Putamen (tissue), 1 donor: ENCODE measurements around the gene ACOT7.

Experiments
- DNase-seq: peaks from one replicate; pipeline ENCODE4 v3.0.0-alpha.2; 2016; ENCODE audit warnings: low spot score

The ACOT7 gene

DNA sequence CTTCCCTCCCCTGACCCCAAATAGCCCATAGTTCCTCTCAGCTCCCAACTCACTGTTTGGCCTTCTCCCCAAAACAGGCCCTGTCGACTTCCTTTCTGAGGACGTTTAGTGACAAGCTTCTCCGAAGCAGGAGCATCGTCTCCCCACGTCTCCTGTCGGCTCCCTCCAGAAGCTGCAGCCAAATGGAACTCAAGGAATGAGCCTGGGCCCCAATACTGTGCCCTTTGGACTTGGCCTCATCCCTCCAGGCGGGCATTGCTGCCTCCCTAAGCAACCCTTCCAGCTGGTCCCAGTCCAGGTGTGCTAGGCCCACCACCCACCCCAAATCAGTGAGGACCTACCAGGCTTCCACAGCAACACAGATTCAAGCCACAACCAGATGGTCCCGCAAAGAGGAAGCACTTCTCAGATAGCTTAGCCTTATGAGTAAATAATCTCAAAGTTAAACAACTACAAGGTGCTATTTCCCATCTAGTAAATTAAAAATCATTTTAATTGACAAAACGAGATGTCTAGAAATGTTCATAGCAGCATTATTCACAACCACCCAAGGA is 33.0 kb downstream of the ACOT7 start:
- no peak for DNase-seq

DNA sequence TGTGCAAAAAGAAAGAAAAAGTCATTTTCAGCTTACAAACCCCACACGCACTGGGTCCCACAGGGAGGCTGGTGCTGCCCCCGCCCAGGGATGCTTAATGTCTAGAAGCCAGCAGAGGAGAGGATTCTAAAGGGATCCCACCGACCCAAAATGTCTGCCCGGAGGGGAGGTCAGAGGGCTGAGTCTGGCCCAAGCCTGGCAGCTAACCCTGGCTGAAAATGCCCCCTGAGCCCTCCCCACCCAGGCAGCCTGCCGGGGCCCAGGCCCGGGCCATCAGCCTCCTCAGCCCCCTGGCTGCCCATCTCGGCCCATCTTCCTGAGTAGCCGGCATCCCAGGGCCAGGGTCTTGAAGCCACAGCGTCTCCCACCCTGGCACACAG is 33.5 kb downstream of the ACOT7 start:
- DNase-seq = no peak

DNA sequence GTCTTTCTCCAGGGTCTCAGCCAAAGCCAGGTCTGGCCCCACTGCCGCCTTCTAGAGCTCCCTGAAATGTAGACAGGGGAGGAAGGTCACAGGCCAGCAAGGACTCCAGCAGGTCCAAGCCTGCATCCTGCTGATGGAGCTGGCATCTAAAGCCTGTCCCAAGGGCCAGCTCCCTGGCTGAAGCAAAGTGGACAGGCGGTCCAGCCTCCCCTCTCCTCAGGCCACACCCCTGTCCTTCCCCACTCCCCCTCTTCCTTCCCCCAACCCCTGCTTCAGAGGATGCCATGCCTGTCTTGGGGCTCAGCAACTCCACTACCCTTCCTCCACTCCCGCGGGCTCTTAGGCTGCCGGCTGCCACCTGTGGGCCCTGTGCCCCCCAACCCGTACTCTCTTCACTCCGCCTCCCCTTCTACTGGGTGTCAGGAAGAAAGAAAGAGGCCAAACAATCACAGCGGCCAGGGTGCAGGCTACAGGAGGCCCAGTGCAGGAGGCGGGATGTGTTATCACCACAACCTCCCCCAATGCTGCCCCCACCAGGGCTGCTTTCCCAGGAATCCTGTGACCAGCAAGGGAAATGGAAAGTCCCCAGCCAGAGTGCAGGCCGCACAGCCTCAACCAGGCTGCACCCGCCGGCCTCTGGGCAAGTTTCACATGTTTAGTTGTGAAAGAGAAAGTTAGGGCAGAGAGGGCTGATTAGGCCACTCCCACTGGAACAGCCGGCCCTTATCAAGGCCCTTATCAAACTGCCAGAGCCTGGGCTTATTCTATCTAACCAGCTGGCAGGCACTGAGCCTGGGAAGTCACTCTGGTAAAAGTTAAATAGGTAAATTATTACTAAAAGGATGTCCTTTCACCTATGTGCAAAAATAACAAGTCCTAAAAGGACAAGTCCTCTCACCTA is 34.1 kb downstream of the ACOT7 start:
- DNase-seq = no peak

DNA sequence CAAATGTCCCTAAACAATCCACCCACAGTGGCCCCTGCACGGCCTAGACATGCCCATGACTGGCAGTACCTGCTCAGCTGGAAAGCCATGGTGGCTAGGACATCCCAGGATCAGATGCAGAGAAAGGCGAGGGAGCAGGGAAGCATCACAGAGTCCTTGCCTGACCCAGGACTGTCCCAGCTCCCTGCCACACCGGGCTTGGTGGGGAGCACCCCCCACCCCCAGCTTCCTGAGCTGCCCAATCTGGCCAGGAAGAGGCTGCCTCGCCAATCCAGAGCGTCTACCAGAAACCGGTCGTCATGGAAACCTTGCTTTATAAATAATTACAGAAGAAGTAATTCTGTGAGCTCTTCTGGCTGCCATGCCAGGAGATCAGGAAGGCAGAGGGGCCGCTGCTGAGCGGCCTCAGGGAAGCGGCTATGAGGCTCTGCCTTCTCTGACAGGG is 34.8 kb downstream of the ACOT7 start:
- DNase-seq = no peak

DNA sequence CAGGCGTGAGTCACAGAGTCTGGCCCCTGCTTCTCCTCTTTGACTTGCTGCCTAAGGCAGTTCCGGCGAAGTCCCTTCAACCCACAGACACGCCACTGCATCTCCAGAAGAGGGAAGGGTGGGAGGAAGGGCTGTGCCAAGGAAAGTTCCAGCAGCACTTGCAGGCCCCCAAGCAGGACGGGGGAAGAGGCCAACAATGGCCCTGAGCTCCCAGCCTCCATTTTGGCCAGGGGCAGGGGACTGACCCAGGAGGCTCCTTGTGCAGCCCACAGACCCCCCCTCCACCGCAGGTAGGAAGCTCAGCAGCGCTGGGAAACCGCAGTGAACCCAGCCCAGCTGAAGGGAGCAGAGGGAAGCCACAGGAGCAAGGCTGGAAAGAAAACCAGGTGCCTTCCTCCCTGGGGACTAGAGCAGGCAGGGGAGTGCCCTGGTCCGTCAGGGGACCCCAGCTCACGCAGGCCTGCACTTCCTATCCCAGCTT is 35.4 kb downstream of the ACOT7 start:
- no peak for DNase-seq

DNA sequence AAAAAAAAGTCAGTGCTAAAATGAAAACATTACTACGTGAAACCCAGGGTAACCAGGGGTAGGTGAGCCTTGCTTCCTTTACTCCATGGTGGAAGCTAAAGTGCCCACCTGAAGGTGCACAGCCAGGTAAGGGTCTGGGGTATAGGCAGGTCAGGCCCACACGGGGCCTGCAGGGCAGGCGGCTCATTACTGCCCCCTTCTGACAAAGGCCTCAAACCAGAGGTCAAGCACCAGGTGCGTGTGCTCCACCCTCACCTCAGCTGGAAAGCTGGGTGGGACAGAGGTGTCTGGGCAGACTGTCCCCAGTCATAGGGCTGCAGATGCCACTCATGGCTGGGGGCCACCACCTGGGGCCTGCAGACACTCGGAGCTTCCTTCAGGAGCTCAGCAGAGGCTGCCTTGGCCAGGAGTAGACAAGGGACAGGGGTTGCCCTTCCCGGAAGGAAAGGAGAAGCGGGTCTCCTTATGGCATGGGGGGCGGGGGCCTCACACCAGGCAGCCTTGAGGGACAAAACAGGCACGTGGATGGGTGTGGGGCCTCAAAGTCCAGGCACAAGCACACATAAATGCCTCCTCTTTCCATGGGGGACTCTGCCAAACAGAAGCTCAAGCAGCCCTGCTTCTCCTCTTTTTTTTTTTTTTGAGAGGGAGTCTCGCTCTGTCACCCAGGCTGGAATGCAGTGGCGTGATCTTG is 36.2 kb downstream of the ACOT7 start:
- no peak for DNase-seq

DNA sequence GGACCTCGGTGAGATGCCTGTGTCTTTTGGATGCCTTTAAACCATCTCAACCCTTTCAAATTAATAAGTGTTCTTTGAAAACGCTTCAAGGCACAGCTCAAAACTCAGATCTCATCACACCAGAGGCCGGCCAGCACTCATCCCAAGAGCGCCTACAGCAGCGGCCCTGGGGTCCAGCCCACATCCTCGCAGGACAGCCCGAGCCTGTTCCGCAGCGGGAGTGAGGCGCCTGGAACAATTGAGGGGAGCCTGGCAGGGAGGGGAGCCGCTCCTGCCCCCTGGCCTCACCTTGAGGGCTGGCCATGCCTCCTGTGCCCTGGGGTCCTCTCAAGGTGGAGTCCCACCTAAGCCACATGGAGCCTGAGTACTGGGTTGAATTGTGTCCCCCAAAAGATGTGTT is 37.9 kb downstream of the ACOT7 start:
- DNase-seq = no peak

DNA sequence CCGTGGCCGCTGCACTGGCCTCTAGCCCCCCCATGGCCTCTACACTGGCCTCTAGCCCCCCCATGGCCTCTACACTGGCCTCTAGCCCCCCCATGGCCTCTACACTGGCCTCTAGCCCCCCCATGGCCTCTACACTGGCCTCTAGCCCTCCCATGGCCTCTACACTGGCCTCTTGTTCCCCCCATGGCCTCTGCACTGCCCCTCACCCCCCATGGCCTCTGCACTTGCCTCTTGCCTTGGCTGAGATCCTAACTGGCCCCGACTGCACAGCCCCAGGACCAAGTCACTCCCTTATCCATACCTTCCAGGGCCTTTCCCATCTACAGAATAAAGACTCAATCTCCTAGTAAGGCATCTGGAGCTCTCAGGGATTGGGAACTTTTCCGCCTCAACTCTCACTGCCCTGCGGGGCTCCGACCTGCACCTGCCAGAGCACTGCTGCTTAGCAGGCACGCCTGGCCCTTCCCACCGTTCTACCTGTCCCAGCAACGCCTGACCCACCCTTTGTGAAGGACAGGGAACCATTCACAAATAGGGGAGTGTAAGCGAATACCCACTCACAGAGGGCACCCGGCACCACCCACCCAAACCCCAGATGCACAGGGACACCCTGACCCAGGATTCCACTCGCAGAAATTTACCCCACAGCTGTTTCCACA is 38.8 kb downstream of the ACOT7 start:
- no peak for DNase-seq

DNA sequence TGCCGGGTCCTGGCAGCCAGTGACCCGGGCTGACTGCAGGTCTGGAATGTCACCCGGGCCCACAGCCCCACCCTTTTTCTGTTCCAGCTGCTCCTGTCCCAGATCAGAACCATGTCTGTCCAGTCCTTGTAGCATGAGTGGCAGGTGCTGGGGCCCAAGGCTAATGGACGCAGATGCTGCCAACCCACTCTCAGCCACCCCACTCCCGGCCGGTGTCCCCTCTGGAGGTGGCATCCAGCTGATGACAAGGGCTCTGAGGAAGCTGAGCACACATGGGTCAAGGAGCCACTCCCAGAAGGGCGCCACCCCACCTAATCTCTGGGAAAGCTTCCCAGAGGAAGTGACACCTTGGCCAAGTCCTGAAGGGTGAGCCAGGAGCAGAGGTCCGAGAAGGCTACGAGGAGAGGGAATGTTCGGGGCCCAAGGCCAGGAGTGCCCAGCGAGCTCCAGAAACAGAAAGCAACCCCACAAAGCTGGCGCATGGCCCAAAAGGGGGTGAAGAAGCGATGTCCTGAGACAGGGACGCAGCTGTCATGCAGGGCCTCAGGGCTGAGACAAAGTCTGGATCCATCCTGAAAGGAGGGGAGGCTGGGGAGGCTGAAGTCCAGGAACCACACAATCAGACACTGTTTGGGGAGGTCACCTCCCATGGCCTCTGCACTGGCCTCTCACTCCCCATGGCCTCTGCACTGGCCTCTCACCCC is 39.5 kb downstream of the ACOT7 start:
- no peak for DNase-seq

DNA sequence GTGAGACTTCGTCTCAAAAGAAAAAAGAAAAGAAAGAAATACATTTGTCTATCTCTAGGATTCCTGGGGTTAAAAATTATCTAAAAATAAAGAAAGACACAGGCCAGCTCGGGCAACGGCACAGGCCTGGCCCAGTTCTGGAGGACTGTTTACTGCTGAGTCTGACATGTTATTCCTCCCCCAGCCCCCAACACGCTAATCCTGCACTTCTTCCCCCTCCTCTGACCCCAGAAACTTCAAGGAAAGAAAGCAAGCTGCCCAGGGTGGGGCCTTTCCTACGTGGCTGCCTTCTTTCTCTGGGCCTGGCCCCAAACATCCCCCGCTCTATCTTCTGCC is 40.0 kb downstream of the ACOT7 start:
- no peak for DNase-seq

DNA sequence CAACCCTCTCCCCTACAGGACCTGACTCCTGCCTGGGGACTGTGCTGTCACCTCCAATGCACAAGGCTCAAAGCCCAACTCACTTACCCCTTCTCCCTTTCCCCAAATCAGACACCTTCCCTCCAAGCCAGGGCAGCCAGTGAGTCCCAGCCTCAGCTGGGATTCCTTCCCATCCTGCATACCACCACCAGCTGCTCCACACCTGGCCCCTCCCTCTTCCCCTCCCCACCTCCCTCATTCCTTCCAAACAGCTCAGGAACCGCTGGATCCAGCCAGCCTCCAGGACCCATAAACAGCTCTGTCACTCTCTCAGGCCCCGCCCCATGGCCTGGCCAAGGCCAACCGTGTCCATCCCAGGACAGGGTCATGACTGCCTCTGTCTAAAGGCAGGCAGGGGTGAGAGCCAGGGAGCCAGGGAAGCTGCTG is 41.4 kb downstream of the ACOT7 start:
- DNase-seq = no peak

DNA sequence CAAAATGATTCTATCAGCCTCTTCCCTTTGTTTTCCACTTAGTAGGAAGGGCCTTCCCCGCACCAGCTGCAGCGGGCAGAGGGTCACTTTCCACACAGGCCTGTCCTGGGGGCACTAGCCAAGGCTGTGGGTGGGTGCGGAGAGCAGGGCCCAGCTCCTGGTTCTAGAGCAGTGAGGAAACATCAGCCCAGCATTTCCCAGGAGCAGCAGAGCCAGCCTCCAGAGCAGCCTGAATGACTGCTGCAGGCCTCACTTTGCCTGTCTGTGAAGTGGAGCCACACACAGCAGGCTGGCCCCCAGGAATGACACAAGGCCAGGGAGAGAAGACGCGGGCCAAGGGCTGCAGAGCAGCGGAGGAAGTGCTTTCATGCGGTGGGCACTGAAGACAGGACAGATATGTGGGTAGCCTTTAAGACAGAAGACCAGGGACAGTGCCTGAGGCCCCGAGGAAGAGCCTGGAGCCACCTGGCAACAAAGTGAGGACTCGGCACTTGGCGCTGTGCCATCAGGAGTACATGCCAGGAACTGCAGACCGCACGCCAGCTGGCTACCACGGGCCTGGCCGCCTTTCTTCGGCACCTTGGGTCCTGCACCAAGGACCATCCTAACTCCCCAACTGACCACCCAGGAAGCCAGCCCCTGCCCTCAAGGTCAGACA is 42.0 kb downstream of the ACOT7 start:
- no peak for DNase-seq

DNA sequence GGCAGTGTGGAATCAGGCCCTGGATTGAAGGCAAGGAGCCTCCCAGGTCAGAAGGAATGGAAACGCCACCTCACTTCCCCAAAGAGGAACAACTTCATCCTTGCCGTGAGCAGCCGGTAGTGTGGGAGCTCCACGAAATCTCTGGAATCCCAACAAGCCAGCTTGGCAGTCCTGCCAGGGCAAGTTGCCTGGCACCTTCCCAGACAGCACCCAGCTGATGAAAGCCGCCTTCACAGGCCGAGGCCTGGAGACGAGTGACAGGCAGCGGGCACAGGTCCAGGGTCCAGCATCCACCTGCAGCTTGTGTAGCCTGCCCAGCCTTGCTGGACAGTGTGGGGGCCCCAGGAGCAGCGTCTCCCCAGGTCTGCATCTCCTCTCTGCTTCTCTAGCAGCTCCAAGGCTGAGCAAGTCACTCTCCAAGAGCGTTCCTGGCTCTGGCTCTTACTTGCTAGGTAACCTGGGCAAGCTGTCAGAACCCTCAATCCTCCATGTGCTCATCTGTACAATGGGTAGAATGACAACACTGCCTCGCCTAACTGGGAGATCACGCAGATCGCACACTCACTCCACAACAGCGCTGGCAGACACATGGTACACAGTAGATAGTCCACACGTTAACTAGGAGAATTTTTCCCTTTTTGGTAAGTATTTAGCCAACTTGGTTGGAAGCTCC is 43.0 kb downstream of the ACOT7 start:
- no peak for DNase-seq

DNA sequence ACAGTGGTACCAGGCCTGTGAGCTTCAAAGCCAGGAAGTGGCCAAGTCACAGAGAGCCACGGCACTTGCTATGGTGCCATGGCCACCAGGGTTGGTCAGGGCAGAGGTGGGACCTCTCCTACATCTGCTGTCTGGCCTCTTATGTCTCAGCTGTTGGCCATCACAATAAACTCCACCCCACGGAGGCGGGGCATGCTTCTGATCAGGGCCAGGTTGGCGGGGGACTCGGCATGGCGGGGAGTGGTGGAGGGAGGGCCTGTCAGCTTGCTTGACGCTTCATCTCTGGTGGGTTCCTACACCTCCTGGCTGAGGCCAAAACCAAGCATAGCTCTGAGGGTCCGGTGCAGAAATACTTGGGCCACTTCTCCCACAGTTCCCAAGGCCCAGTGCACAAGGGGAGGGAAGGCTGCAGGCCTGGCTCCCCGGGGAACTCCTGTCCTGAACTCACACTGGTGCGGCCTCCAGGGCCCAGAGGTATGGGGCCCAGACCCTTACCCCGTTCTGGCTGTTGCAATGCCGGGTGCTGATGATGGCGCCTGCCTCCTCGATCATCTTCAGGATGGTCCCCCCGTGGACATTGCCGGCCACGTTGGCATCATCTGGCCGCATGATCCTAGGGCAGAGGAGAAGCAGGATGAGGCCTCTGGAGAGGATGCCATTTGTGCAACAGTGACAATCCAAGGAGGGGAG is 44.2 kb downstream of the ACOT7 start:
- DNase-seq = no peak

DNA sequence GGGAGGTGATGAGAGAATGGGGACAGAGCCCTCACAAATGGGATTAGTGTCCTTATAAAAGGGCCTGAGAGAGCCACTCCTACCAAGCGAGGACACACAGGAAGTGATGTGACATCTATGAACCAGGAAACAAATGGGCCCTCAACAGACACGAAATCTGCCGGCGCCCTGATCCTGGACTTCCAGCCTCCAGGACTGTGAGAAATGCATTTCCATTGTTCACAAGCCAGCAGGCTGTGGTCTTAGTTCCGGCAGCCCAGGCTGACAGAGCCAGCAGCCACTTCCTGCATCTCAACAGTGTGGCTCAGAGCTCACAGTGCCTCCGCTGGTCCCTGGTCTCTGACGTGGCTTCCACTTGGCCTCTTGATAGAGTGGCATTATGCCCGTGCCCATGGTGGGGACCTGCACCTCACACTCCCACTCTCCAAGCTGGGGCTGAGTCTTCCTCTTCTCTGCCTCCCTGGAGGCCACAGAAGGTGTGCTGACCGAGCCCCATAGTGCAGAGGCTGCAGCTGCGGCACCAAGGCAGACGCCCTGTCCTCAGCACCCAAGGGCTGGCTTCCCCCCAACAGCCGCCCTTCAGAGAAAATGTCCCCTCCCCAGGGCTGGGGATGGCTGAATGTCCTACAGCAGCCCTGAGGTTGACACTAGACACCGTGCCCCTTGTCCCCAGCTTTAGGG is 44.9 kb downstream of the ACOT7 start:
- DNase-seq = no peak

DNA sequence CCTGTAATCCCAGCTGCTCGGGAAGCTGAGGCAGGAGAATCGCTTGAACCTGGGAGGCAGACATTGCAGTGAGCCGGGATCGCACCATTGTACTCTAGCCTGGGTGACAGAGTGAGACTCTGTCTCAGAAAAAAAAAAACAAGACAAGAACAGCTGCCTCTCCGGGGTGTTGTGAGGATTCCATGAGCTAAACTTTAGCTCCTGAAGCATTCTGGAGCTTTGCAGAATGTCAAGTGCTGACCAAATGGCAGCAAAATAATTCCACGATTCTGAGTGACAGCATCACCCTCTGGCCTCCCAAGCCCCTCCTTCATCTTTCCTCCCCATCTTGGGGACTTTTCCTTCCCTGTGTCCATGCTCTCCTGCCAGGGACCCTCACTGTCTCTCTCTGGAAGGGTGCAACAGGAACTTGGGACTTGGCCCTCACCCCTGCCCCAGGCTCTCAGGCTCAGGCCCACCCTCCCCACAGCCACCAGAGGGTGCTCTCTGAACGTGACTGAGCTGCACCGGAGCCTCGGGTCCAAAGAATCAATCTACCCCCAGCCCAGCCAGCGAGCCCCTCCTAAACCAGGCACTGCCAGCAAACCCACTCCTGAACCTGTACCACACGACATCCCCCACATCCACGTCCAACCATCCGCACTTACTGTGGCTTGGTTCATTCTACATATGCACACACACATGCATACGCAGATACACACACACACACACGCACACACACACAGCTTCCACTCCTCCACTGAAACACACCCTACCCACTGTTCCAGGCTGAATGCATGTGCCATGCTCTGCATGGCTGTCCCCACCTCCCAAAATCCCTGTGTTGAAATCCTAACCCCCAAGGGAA is 45.7 kb downstream of the ACOT7 start:
- DNase-seq = no peak

DNA sequence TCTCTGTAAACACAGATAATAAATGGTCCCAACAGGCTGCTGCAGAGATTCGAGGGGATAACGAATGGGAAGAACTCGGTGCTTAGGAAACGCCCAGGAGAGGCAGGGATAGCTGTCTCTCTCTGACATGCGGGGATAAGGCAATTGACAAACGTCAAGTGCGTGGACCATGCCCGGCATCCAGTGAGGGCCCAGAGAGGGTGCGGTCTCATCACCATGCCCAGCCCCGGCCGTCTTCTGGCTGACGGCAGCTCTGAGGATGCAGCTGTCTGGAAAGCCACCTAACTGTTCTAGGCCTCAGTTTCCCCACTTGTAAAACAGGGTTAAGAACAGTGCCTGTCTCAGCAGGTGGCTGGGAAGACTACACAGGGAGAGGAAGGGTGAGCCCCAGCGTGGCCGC is 48.1 kb downstream of the ACOT7 start:
- DNase-seq = no peak

DNA sequence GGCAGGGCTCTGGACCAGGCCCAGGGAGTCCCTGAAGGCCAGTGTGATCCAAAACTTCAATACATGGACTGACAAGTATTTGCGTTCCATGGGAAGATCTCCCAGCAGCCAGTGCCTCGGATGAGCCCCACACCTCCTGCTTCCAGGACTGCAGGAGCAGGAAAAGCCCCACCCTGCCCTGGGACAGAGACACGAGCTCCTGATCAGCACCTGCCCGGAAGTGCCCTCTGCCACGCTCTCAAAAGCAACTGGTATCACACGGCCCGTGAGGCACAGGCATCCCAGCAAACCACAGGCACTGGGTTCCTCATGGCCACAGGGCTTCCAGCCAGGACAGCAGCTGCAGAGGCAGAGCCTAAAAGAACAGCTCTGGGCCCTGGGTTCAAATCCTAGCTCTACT is 48.6 kb downstream of the ACOT7 start:
- DNase-seq = no peak
